IMR-90 (cell line): ENCODE measurements around the gene DCUN1D2. TPM values are rescaled to one million over a fixed set of nuclear protein-coding genes. Genes with fewer than 3 reads are reported as not detected.

Experiments
- ATAC-seq: fragments of 200-7000 bp; cut with Tn5 transposase; 2 replicates; pipeline ENCODE4 v1.9.1; 2020; ENCODE audit warnings: low read depth, mild to moderate bottlenecking, moderate library complexity
- BruUV-seq: library from RNA; stranded (reverse); fragments of 400-500 nt; replicated peaks from 2 replicates; lab custom pipeline; 2021; lab: Mats Ljungman, UMichigan
- CTCF ChIA-PET: fragments of 300-600 bp; formaldehyde crosslinking; extraction: SDS; loops from one replicate; lab custom pipeline; 2021; ENCODE audit warnings: antibody characterized with exemption; lab: Yijun Ruan, JAX
- POLR2A ChIA-PET: fragments of 300-600 bp; sonication (Branson Sonifier 250); formaldehyde crosslinking; loops from one replicate; lab custom pipeline; 2022; ENCODE audit warnings: antibody characterized with exemption; ENCODE audit not compliant: unreplicated experiment; lab: Charles Lee
- DNase-seq: peaks from one replicate; pipeline ENCODE4 v3.0.0; 2013
- H2AFZ ChIP-seq: replicated peaks from 2 replicates; pipeline ENCODE3; 2013; ENCODE audit warnings: low read length, mild to moderate bottlenecking; ENCODE audit not compliant: poor library complexity
- H2AK5ac ChIP-seq: 2 replicates; pipeline ENCODE4 v1.6.1; 2013; ENCODE audit warnings: low read depth, low read length, inconsistent platforms
- H2AK9ac ChIP-seq: replicated peaks from 2 replicates; pipeline ENCODE3; 2013; ENCODE audit warnings: mild to moderate bottlenecking, low read depth, low read length, moderate library complexity; ENCODE audit not compliant: poor library complexity
- H2BK120ac ChIP-seq: 2 replicates; pipeline ENCODE4 v1.6.1; 2013; ENCODE audit warnings: low read depth, low read length, inconsistent platforms
- H2BK15ac ChIP-seq: 3 replicates; pipeline ENCODE4 v1.6.1; 2013; ENCODE audit warnings: low read depth, low read length, inconsistent platforms
- H2BK20ac ChIP-seq: 2 replicates; pipeline ENCODE4 v1.6.1; 2013; ENCODE audit warnings: low read depth, mild to moderate bottlenecking, inconsistent platforms, low read length, moderate library complexity
- H2BK5ac ChIP-seq: 2 replicates; pipeline ENCODE4 v1.6.1; 2013; ENCODE audit warnings: mild to moderate bottlenecking, low read depth, low read length, inconsistent platforms; ENCODE audit not compliant: poor library complexity, severe bottlenecking
- H3K14ac ChIP-seq: replicated peaks from 2 replicates; pipeline ENCODE4 v1.6.1; 2013; ENCODE audit warnings: low read depth, low read length, inconsistent platforms
- H3K18ac ChIP-seq: 2 replicates; pipeline ENCODE4 v1.6.1; 2013; ENCODE audit warnings: low read depth, low read length, control low read depth
- H3K23ac ChIP-seq: 2 replicates; pipeline ENCODE4 v1.6.1; 2013; ENCODE audit warnings: low read depth, low read length, inconsistent platforms
- H3K27ac ChIP-seq: 2 replicates; pipeline ENCODE4 v1.5.1; 2013; ENCODE audit warnings: mild to moderate bottlenecking, control low read depth, low read length; ENCODE audit not compliant: insufficient read depth
- H3K27me3 ChIP-seq: 2 replicates; pipeline ENCODE4 v1.6.1; 2013; ENCODE audit warnings: low read length; ENCODE audit not compliant: control insufficient read depth, insufficient read depth
- H3K36me3 ChIP-seq: 2 replicates; pipeline ENCODE4 v1.6.1; 2013; ENCODE audit warnings: low read length, mixed read lengths; ENCODE audit not compliant: control insufficient read depth, insufficient read depth
- H3K4ac ChIP-seq: 2 replicates; pipeline ENCODE4 v1.6.1; 2013; ENCODE audit warnings: low read depth, low read length, inconsistent platforms
- H3K4me1 ChIP-seq: 2 replicates; pipeline ENCODE4 v1.6.1; 2013; ENCODE audit warnings: low read length, mixed read lengths; ENCODE audit not compliant: control insufficient read depth, insufficient read depth
- H3K4me2 ChIP-seq: 2 replicates; pipeline ENCODE4 v1.6.1; 2013; ENCODE audit warnings: low read depth, mild to moderate bottlenecking, control low read depth, low read length, moderate library complexity
- H3K4me3 ChIP-seq: 2 replicates; pipeline ENCODE4 v1.5.1; 2013; ENCODE audit warnings: low read depth, mild to moderate bottlenecking, control low read depth, low read length, moderate library complexity; ENCODE audit not compliant: insufficient read depth
- H3K56ac ChIP-seq: 2 replicates; pipeline ENCODE4 v1.6.1; 2013; ENCODE audit warnings: low read length, inconsistent platforms; ENCODE audit not compliant: insufficient read depth; ENCODE audit errors: extremely low read depth
- H3K79me1 ChIP-seq, 2 experiments: 2 replicates each; pipeline ENCODE4 v1.6.1; 2013; ENCODE audit warnings: low read length in 2 of 2, inconsistent platforms in 1 of 2, low read depth in 1 of 2
- H3K9ac ChIP-seq: 2 replicates; pipeline ENCODE4 v1.6.1; 2013; ENCODE audit warnings: low read depth, low read length, control low read depth
- H3K9me1 ChIP-seq: 2 replicates; pipeline ENCODE4 v1.6.1; 2013; ENCODE audit warnings: low read length, inconsistent platforms; ENCODE audit not compliant: insufficient read depth
- H3K9me3 ChIP-seq: 2 replicates; pipeline ENCODE4 v1.6.1; 2013; ENCODE audit warnings: low read length; ENCODE audit not compliant: control insufficient read depth, insufficient read depth
- H4K20me1 ChIP-seq: 2 replicates; pipeline ENCODE4 v1.6.1; 2013; ENCODE audit warnings: low read length, inconsistent platforms; ENCODE audit not compliant: insufficient read depth
- H4K5ac ChIP-seq: 2 replicates; pipeline ENCODE4 v1.6.1; 2013; ENCODE audit warnings: mild to moderate bottlenecking, low read depth, low read length, control low read depth
- H4K8ac ChIP-seq, 2 experiments: 2 replicates each; pipeline ENCODE4 v1.6.1; 2013; ENCODE audit warnings: low read depth in 2 of 2, low read length in 2 of 2, control low read depth in 1 of 2, inconsistent platforms in 1 of 2
- H4K91ac ChIP-seq: 2 replicates; pipeline ENCODE4 v1.6.1; 2013; ENCODE audit warnings: low read depth, low read length, inconsistent platforms; ENCODE audit not compliant: insufficient read depth
- BHLHE40 ChIP-seq: fragments of 150-350 bp; IDR thresholded peaks from 2 replicates; pipeline ENCODE4 v1.6.1; 2016; ENCODE audit warnings: mild to moderate bottlenecking, low read depth, low read length
- CEBPB ChIP-seq: IDR thresholded peaks from 2 replicates; pipeline ENCODE4 v1.6.1; 2012; ENCODE audit warnings: low read depth, low read length, improper control_type of control experiment
- CHD1 ChIP-seq: IDR thresholded peaks from 2 replicates; pipeline ENCODE4 v1.6.1; 2012; ENCODE audit warnings: low read depth, low read length, improper control_type of control experiment
- FOS ChIP-seq: fragments of 150-350 bp; IDR thresholded peaks from 2 replicates; pipeline ENCODE4 v1.6.1; 2016; ENCODE audit warnings: low read depth, low read length
- MAFK ChIP-seq: IDR thresholded peaks from 2 replicates; pipeline ENCODE4 v1.6.1; 2012; ENCODE audit warnings: low read depth, low read length, improper control_type of control experiment
- MAZ ChIP-seq: IDR thresholded peaks from 2 replicates; pipeline ENCODE4 v1.6.1; 2012; ENCODE audit warnings: low read depth, mild to moderate bottlenecking, low read length, improper control_type of control experiment, moderate library complexity, borderline replicate concordance
- MXI1 ChIP-seq: IDR thresholded peaks from 2 replicates; pipeline ENCODE4 v1.6.1; 2012; ENCODE audit warnings: low read depth, mild to moderate bottlenecking, low read length, moderate library complexity, borderline replicate concordance
- NFE2L2 ChIP-seq: fragments of 150-350 bp; IDR thresholded peaks from 2 replicates; pipeline ENCODE4 v1.6.1; 2016; ENCODE audit warnings: low read depth, mild to moderate bottlenecking, low read length
- POLR2A ChIP-seq: IDR thresholded peaks from 2 replicates; pipeline ENCODE4 v1.6.1; 2012; ENCODE audit warnings: mild to moderate bottlenecking, low read depth, low read length
- RAD21 ChIP-seq: IDR thresholded peaks from 2 replicates; pipeline ENCODE4 v1.6.1; 2012; ENCODE audit warnings: low read length, improper control_type of control experiment
- RCOR1 ChIP-seq: IDR thresholded peaks from 2 replicates; pipeline ENCODE4 v1.6.1; 2012; ENCODE audit warnings: mild to moderate bottlenecking, low read length, improper control_type of control experiment; ENCODE audit not compliant: insufficient replicate concordance
- RFX5 ChIP-seq: IDR thresholded peaks from 2 replicates; pipeline ENCODE4 v1.8.0; 2012; ENCODE audit warnings: low read depth, mild to moderate bottlenecking, low read length, moderate library complexity
- SMC3 ChIP-seq: fragments of 150-350 bp; IDR thresholded peaks from 2 replicates; pipeline ENCODE4 v1.6.1; 2016; ENCODE audit warnings: low read depth, mild to moderate bottlenecking, antibody characterized with exemption, low read length, moderate library complexity
- WGBS, 2 experiments: methylation state at CpG; one replicate each; pipeline versions ENCODE4 v1.1.5 to v1.1.7; 2013; ENCODE audit warnings: missing lambda C conversion rate in 2 of 2; ENCODE audit not compliant: insufficient read length in 1 of 2; ENCODE audit errors: extremely low coverage in 2 of 2; 5-methylcytosine and 5-hydroxymethylcytosine counted together
- dilution Hi-C: fragments of 300-500 bp; cut with HindIII; formaldehyde crosslinking; loops from one replicate; pipeline ENCODE4 v1.14.3; 2018; ENCODE audit warnings: low sequenced_read_pairs; ENCODE audit not compliant: unreplicated experiment
- in situ Hi-C: fragments of 300-500 bp; cut with MboI; formaldehyde crosslinking; loops from 3 replicates; pipeline ENCODE4 v1.14.3; 2019; ENCODE audit warnings: low sequenced_read_pairs, inconsistent platforms, mixed read lengths
- intact Hi-C: fragments of 100-400 bp; cut with micrococcal nuclease; formaldehyde crosslinking; loops from 2 replicates; pipeline ENCODE4 v1.10.0; 2022
- polyA plus RNA-seq, 3 experiments: library from polyadenylated mRNA; depleted of rRNA; stranded (reverse); fragments of >200 nt; gene quantifications; 2 replicates each; pipeline ENCODE4 v1.2.3, GENCODE V29; 2012; ENCODE audit warnings: low replicate concordance in 1 of 3
- total RNA-seq: library from RNA; depleted of rRNA; stranded (reverse); fragments of >200 nt; gene quantifications from 2 replicates; pipeline ENCODE4 v1.2.3, GENCODE V29; 2012
- TF ChIP-seq, protein P1 (sequence below): fragments of 150-350 bp; IDR thresholded peaks from 2 replicates; pipeline ENCODE4 v1.6.1; 2016; ENCODE audit warnings: low read depth, mild to moderate bottlenecking, low read length, moderate library complexity, borderline replicate concordance
- TF ChIP-seq, protein P2 (sequence below): fragments of 150-350 bp; IDR thresholded peaks from 2 replicates; pipeline ENCODE4 v1.6.1; 2017; ENCODE audit warnings: mild to moderate bottlenecking, antibody characterized with exemption, low read length, low read depth
- TF ChIP-seq, protein P3 (sequence below): conservative IDR thresholded peaks from 2 replicates; pipeline ENCODE4 v1.5.1; 2012; ENCODE audit warnings: mild to moderate bottlenecking, low read depth, low read length, improper control_type of control experiment

The DCUN1D2 gene
- total and polyA plus RNA-seq, 2 of the 4 experiments (the other 2 are of a cell fraction) = 8.1 to 11.5 TPM

DNA sequence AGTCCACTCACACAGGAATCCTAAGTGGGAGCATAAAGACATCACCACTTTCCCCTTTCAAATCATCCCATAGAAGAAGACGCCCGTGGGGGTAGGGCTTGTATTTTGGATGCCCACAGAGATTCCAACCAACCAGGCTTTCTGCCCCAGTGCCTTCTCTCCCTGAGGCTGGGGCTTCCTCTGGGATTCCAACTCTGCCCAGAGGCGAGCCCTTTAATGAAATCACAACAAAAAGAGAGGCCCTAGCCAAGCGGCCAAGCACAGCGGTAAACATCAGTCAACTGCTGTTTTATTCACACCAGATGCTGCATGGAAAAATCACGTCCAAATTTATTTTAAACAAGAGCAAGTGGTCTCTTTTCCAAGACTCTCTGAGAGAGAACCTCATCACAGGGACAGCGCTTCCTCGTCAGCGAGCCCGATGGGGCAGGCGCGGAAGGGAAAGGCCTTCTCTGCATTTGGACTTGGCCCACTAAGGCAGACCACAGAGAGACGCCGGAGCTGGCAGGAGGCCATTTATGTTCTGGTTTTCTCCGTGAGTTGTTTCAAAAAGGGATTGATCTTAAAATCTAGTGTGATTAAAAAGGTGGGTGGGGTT is 68.7 kb downstream of the DCUN1D2 start:
- H2BK5ac ChIP-seq = no peak overlapping the region
- intact Hi-C loops = no loop called here
- peak overlapping the region; percentile 18; the same call in 1 of the 2 replicates for H3K4me2 ChIP-seq
- TF ChIP-seq, protein P1, sequence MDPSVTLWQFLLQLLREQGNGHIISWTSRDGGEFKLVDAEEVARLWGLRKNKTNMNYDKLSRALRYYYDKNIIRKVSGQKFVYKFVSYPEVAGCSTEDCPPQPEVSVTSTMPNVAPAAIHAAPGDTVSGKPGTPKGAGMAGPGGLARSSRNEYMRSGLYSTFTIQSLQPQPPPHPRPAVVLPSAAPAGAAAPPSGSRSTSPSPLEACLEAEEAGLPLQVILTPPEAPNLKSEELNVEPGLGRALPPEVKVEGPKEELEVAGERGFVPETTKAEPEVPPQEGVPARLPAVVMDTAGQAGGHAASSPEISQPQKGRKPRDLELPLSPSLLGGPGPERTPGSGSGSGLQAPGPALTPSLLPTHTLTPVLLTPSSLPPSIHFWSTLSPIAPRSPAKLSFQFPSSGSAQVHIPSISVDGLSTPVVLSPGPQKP = no peak
- no peak for TF ChIP-seq CHD1
- no peak for TF ChIP-seq RAD21
- no peak for TF ChIP-seq RFX5
- no peak for TF ChIP-seq NFE2L2
- no peak for TF ChIP-seq SMC3
- no peak for TF ChIP-seq CEBPB
- TF ChIP-seq MAZ = no peak
- TF ChIP-seq MXI1 = no peak
- no peak for TF ChIP-seq POLR2A
- no peak for TF ChIP-seq RCOR1
- TF ChIP-seq, protein P2, sequence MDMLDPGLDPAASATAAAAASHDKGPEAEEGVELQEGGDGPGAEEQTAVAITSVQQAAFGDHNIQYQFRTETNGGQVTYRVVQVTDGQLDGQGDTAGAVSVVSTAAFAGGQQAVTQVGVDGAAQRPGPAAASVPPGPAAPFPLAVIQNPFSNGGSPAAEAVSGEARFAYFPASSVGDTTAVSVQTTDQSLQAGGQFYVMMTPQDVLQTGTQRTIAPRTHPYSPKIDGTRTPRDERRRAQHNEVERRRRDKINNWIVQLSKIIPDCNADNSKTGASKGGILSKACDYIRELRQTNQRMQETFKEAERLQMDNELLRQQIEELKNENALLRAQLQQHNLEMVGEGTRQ = no peak
- no peak for TF ChIP-seq MAFK
- TF ChIP-seq, protein P3, sequence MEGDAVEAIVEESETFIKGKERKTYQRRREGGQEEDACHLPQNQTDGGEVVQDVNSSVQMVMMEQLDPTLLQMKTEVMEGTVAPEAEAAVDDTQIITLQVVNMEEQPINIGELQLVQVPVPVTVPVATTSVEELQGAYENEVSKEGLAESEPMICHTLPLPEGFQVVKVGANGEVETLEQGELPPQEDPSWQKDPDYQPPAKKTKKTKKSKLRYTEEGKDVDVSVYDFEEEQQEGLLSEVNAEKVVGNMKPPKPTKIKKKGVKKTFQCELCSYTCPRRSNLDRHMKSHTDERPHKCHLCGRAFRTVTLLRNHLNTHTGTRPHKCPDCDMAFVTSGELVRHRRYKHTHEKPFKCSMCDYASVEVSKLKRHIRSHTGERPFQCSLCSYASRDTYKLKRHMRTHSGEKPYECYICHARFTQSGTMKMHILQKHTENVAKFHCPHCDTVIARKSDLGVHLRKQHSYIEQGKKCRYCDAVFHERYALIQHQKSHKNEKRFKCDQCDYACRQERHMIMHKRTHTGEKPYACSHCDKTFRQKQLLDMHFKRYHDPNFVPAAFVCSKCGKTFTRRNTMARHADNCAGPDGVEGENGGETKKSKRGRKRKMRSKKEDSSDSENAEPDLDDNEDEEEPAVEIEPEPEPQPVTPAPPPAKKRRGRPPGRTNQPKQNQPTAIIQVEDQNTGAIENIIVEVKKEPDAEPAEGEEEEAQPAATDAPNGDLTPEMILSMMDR = no peak
- no peak for TF ChIP-seq BHLHE40
- no peak for TF ChIP-seq FOS
- H2BK20ac ChIP-seq = no peak overlapping the region
- ChIA-PET POLR2A (no interaction called here), CTCF (no interaction called here)
- H2BK120ac ChIP-seq = no peak overlapping the region; the same call in 1 of the 2 replicates
- no peak overlapping the region for H2AK9ac ChIP-seq
- no peaks in the 10 kb centered on the region for H3K79me1 ChIP-seq
- H3K23ac ChIP-seq = no peak overlapping the region
- H2AFZ ChIP-seq = peak overlapping the region; percentile 28
- H2BK15ac ChIP-seq = no peak overlapping the region
- DNase-seq = peak; percentile 24
- no peaks in the 10 kb centered on the region for H3K9me3 ChIP-seq
- peaks cover 3% of the 10 kb centered on the region; the same call in 1 of the 2 replicates for H3K27me3 ChIP-seq
- no peak overlapping the region for H3K14ac ChIP-seq
- in situ Hi-C loops = no loop called here
- peaks cover 4% of the 10 kb centered on the region; the same call in 1 of the 2 replicates for H3K4me1 ChIP-seq
- H3K36me3 ChIP-seq = no peaks in the 10 kb centered on the region
- peak overlapping the region; percentile 0 to 41; a peak in 1 of 4 replicates for H4K8ac ChIP-seq
- H2AK5ac ChIP-seq = no peak overlapping the region
- no peak overlapping the region for H3K9ac ChIP-seq
- H3K27ac ChIP-seq = peak overlapping the region; percentile 6; the same call in 1 of the 2 replicates
- H3K4ac ChIP-seq = no peak overlapping the region
- H4K91ac ChIP-seq = no peak overlapping the region
- H3K18ac ChIP-seq = no peak overlapping the region
- no peak overlapping the region for H3K4me3 ChIP-seq
- no peak overlapping the region for H3K56ac ChIP-seq
- H4K20me1 ChIP-seq = no peaks in the 10 kb centered on the region
- WGBS, 2 experiments = 40% methylated on average over 9 of the region's 15 CpGs; no CpG with 5 or more reads in 1 of the 2 experiments
- ATAC-seq = peak; percentile 78
- dilution Hi-C loops = no loop called here
- H4K5ac ChIP-seq = no peak overlapping the region
- H3K9me1 ChIP-seq = no peaks in the 10 kb centered on the region
- BruUV-seq = no TSS peak
